Left lung (tissue), 10 donors: Measurements from ENCODE around the gene CD48. TPM values are rescaled to one million over a fixed set of nuclear protein-coding genes. Genes with fewer than 3 reads are reported as not detected.

Source experiments
- ATAC-seq: fragments of 200-7000 bp; cut with Tn5 transposase; one replicate; pipeline ENCODE4 v1.9.1; 2020; ENCODE audit warnings: moderate library complexity
- DNase-seq, 4 donors: peaks; one replicate each; pipeline ENCODE4 v3.0.0-alpha.2; 2013 to 2020
- H3K27ac ChIP-seq, 2 donors: fragments of 200-600 bp; sonication (generic) in 1 of 2; one replicate each; pipeline versions ENCODE4 v1.5.0 to v1.8.0; 2020 to 2021
- H3K27me3 ChIP-seq, 2 donors: fragments of 200-600 bp; sonication (generic) in 1 of 2; one replicate each; pipeline versions ENCODE4 v1.5.0 to v1.8.0; 2020 to 2021
- H3K36me3 ChIP-seq, 2 donors: fragments of 200-600 bp; sonication (generic) in 1 of 2; one replicate each; pipeline versions ENCODE4 v1.5.0 to v1.8.0; 2020 to 2021
- H3K4me1 ChIP-seq, 2 donors: fragments of 200-600 bp; one replicate each; pipeline ENCODE4 v1.8.0; 2021
- H3K4me3 ChIP-seq, 2 donors: fragments of 200-600 bp; sonication (generic) in 1 of 2; one replicate each; pipeline versions ENCODE4 v1.5.0 to v1.8.0; 2020 to 2021; ENCODE audit warnings: mild to moderate bottlenecking in 1 of 2
- H3K9me3 ChIP-seq, 2 donors: fragments of 200-600 bp; sonication (generic) in 1 of 2; one replicate each; pipeline versions ENCODE4 v1.5.0 to v1.8.0; 2020 to 2021
- intact Hi-C, 2 donors: fragments of 100-400 bp; cut with DNase I; formaldehyde crosslinking; loops; one replicate each; pipeline versions ENCODE4 v1.11.2 to v1.14.2; 2022
- polyA plus RNA-seq, 6 donors: library from polyadenylated mRNA; unstranded; fragments of 120-200 nt; gene quantifications; one replicate each; pipeline ENCODE4 v1.2.1, GENCODE V29; 2013; ENCODE audit not compliant: insufficient read length in 6 of 6
- total RNA-seq, 2 donors: library from RNA; stranded (reverse); fragmentation: NEBNext Ultra II Directional; extraction: Animal tissue kit (Norgen Biotek cat#: 25700); gene quantifications; one replicate each; pipeline ENCODE4 v1.2.1, GENCODE V29; 2021
- TF ChIP-seq, protein P1 (sequence below), 2 donors: fragments of 200-600 bp; sonication (generic) in 1 of 2; IDR thresholded peaks; one replicate each; pipeline versions ENCODE4 v1.5.0 to v1.8.0; 2021; ENCODE audit warnings: antibody characterized with exemption in 2 of 2
- donor health status: DM: no; HTN: yes; CAD: no.
- donor health status: DM: no; HTN: no; CAD: no.

Gene CD48
- total and polyA plus RNA-seq, 8 donors = 5.8 to 35.5 (median 7.5) TPM

DNA sequence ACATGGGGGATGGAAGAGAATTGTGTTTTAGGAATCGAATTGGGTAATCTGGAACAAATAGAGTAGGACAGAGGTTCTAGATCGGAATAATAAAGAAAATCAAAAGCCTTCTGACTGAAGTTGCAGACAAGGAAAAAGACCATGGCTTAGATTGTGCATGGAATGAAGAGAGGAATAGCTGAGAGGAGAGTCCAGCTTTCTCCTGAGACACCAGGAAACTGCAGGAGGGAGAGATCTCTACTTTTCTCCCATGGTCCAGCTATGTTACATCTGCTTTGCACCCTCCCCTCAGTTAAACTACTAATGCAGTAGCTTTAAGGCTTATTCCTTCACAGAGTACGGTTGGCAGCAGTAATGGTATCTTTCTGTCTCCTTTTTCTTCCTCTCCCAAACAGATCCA is 40.8 kb upstream of the CD48 start:
- no peak for ATAC-seq
- H3K4me1 ChIP-seq = peaks cover 0 to 22% of the 10 kb centered on the region in 2 donors
- TF ChIP-seq, protein P1, sequence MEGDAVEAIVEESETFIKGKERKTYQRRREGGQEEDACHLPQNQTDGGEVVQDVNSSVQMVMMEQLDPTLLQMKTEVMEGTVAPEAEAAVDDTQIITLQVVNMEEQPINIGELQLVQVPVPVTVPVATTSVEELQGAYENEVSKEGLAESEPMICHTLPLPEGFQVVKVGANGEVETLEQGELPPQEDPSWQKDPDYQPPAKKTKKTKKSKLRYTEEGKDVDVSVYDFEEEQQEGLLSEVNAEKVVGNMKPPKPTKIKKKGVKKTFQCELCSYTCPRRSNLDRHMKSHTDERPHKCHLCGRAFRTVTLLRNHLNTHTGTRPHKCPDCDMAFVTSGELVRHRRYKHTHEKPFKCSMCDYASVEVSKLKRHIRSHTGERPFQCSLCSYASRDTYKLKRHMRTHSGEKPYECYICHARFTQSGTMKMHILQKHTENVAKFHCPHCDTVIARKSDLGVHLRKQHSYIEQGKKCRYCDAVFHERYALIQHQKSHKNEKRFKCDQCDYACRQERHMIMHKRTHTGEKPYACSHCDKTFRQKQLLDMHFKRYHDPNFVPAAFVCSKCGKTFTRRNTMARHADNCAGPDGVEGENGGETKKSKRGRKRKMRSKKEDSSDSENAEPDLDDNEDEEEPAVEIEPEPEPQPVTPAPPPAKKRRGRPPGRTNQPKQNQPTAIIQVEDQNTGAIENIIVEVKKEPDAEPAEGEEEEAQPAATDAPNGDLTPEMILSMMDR (IDR thresholded peaks at IDR 0.05) = no peak

DNA sequence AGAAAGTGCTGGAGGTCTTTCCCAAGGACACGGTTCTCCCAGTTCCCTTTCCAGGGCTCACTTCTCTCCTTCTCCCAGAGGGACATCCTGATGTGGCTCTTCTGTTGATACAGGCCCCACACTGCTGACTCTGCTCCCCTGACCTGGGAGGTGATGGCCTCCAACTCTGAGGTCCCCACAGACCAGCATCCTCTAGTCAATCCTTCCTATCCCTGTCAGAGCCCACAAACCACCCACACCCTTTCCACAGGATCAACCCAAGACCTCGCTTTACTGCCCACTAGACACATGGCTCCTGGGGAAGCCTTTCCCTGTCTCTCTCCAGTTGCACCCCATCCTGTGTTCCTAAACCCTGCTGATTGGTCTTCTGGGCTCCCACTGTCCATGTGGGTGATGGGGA is 39.0 kb upstream of the CD48 start:
- intact Hi-C loops = no loop called here
- no peak overlapping the region for H3K4me3 ChIP-seq
- H3K9me3 ChIP-seq = no peaks in the 10 kb centered on the region
- H3K27me3 ChIP-seq = peaks cover 0 to 6% of the 10 kb centered on the region in 2 donors
- DNase-seq (no peak), ATAC-seq (no peak)
- TF ChIP-seq, protein P1 (IDR thresholded peaks at IDR 0.05) = no peak
- H3K4me1 ChIP-seq = peaks cover 0 to 22% of the 10 kb centered on the region in 2 donors
- no peak overlapping the region for H3K27ac ChIP-seq
- peaks cover 0 to 21% of the 10 kb centered on the region in 2 donors for H3K36me3 ChIP-seq

More for the DNA sequence above, 40.8 kb upstream of the CD48 start:
- Histone ChIP-seq H3K27me3 (peaks cover 0 to 6% of the 10 kb centered on the region in 2 donors), H3K27ac (no peak overlapping the region), H3K36me3 (peaks cover 0 to 21% of the 10 kb centered on the region in 2 donors), H3K4me3 (no peak overlapping the region), H3K9me3 (no peaks in the 10 kb centered on the region)
- intact Hi-C loops = no loop called here
- DNase-seq = no peak

DNA sequence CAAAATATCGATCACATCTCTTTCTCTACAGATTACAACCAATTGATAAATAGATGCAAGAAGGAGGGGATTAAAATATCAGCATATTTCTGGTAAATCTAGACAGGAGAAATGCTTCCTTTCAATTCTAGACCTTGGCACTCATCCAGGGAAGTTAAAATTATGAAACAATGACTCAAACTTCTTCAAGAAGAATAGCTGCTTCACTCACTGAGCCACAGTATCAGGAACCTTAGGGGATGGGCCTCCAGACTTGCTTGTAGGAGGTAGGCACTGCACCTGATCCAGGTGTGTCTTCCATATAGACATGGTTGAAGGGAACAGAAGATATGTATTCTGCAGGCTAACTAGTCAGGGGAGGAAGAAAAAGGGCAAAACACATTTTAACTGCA is 37.3 kb upstream of the CD48 start:
- Histone ChIP-seq H3K4me3 (no peak overlapping the region), H3K4me1 (peaks cover 0 to 25% of the 10 kb centered on the region in 2 donors), H3K27me3 (peaks cover 0 to 6% of the 10 kb centered on the region in 2 donors), H3K9me3 (no peaks in the 10 kb centered on the region), H3K36me3 (peaks cover 0 to 21% of the 10 kb centered on the region in 2 donors), H3K27ac (no peak overlapping the region)
- TF ChIP-seq, protein P1 (IDR thresholded peaks at IDR 0.05) = no peak
- no peak for DNase-seq
- peak; percentile 41 for ATAC-seq
- intact Hi-C loops = no loop called here

DNA sequence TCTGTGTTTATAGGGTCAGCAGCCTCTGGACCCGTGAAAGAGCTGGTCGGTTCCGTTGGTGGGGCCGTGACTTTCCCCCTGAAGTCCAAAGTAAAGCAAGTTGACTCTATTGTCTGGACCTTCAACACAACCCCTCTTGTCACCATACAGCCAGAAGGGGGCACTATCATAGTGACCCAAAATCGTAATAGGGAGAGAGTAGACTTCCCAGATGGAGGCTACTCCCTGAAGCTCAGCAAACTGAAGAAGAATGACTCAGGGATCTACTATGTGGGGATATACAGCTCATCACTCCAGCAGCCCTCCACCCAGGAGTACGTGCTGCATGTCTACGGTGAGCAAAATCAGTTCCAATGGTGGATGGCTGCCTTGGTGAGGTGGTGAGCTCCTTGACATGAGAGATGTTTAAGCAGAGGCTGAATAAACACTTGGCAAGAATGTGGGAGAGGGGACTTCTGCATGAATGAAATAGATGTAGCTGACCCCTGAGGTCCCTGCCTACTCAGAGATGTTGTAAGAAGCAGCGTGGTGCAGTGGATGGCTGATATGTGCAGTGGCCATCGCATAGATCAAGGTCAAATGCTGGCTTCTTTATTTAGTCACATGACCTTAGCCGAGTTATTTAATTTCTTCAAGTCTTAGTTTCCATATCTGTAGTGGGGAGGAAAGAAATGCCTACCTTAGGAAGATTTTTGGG is 36.7 kb upstream of the CD48 start:
- ATAC-seq = peak; percentile 23
- Histone ChIP-seq H3K4me1 (peaks cover 0 to 31% of the 10 kb centered on the region in 2 donors), H3K36me3 (peaks cover 0 to 17% of the 10 kb centered on the region in 2 donors), H3K4me3 (no peak overlapping the region), H3K27ac (no peak overlapping the region), H3K27me3 (peaks cover 0 to 6% of the 10 kb centered on the region in 2 donors), H3K9me3 (no peaks in the 10 kb centered on the region)
- TF ChIP-seq, protein P1 (IDR thresholded peaks at IDR 0.05) = no peak
- no peak for DNase-seq
- intact Hi-C loops = no loop called here

DNA sequence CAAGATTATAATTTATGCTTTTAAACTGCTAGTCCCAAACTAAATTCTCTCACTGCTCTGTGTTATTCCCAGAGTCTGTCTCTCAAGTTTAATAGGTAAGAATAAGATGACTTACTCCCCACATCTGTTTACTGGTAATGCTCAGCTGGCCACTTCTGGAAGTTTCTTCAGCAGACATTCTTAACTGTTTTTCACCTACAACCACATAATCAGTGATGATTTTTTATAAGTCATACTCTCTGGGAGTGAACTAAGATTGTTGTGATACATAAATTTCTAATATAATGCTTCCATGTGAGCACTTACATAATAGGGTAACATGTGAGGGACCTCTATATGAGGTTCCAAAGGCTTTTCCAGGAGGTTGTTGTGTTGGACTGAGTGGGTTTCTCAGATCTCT is 36.1 kb upstream of the CD48 start:
- intact Hi-C loops = no loop called here
- TF ChIP-seq, protein P1 (IDR thresholded peaks at IDR 0.05) = no peak
- H3K36me3 ChIP-seq = peaks cover 0 to 16% of the 10 kb centered on the region in 2 donors
- no peak overlapping the region for H3K27ac ChIP-seq
- H3K9me3 ChIP-seq = no peaks in the 10 kb centered on the region
- no peak overlapping the region for H3K4me3 ChIP-seq
- no peak for DNase-seq
- no peak for ATAC-seq
- H3K27me3 ChIP-seq = peaks cover 0 to 6% of the 10 kb centered on the region in 2 donors
- peaks cover 0 to 37% of the 10 kb centered on the region in 2 donors for H3K4me1 ChIP-seq
